Measurements from ENCODE around the gene CD82.
"Not testable (repeated sequence)": the region's sequence is repeated elsewhere in the genome, so short reads cannot be mapped to it uniquely, and the experiment has no call there.

CD82 gene

GRCh38 chr11:44535191-44535980, 30.1 kb upstream of the CD82 start:
- DNase-seq (ENCODE audit: low read depth): no peak

- no peak for DNase-seq (ENCODE audit: low read depth)
Observed at GRCh38 chr11:44536788-44537516, 28.5 kb upstream of the CD82 start.

GRCh38 chr11:44537679-44538078, 27.8 kb upstream of the CD82 start:
- no peak for DNase-seq (ENCODE audit: low read depth)

- DNase-seq (ENCODE audit: low read depth): peak; percentile 53
Observed at GRCh38 chr11:44538375-44539054, 26.9 kb upstream of the CD82 start.

GRCh38 chr11:44539971-44540370, 25.5 kb upstream of the CD82 start:
- no peak for DNase-seq (ENCODE audit: low read depth)

GRCh38 chr11:44540667-44541066, 24.8 kb upstream of the CD82 start:
- DNase-seq (ENCODE audit: low read depth): no peak

GRCh38 chr11:44542372-44542771, 23.1 kb upstream of the CD82 start:
- no peak for DNase-seq (ENCODE audit: low read depth)

- DNase-seq (ENCODE audit: low read depth): not testable (repeated sequence)
Observed at GRCh38 chr11:44546984-44547383, 18.5 kb upstream of the CD82 start.

GRCh38 chr11:44547534-44547933, 17.9 kb upstream of the CD82 start:
- not testable (repeated sequence) for DNase-seq (ENCODE audit: low read depth)

- DNase-seq (ENCODE audit: low read depth): no peak
Observed at GRCh38 chr11:44548032-44548695, 17.3 kb upstream of the CD82 start.

- not testable (repeated sequence) for DNase-seq (ENCODE audit: low read depth)
Observed at GRCh38 chr11:44548961-44549749, 16.3 kb upstream of the CD82 start.

- DNase-seq (ENCODE audit: low read depth): no peak
Observed at GRCh38 chr11:44550123-44550522, 15.3 kb upstream of the CD82 start.

- DNase-seq (ENCODE audit: low read depth): no peak
Observed at GRCh38 chr11:44551456-44552139, 13.9 kb upstream of the CD82 start.

GRCh38 chr11:44555031-44555800, 10.2 kb upstream of the CD82 start:
- no peak for DNase-seq (ENCODE audit: low read depth)

GRCh38 chr11:44556735-44557409, 8.6 kb upstream of the CD82 start:
- peak; percentile 50 for DNase-seq (ENCODE audit: low read depth)

- no peak for DNase-seq (ENCODE audit: low read depth)
Observed at GRCh38 chr11:44557464-44557863, 8.0 kb upstream of the CD82 start.

GRCh38 chr11:44559207-44559939, 6.1 kb upstream of the CD82 start:
- no peak for DNase-seq (ENCODE audit: low read depth)

- not testable (repeated sequence) for DNase-seq (ENCODE audit: low read depth)
Observed at GRCh38 chr11:44559940-44560300, 5.5 kb upstream of the CD82 start.

- no peak for DNase-seq (ENCODE audit: low read depth)
Observed at GRCh38 chr11:44561275-44561805, 4.1 kb upstream of the CD82 start.

All from stimulated activated CD8-positive, alpha-beta memory T cell treated with anti-CD3 and anti-CD28 coated beads, Interleukin-4, amount 100 ng/mL, for 24 hours (primary cell).